ENCODE data around the gene SERPINE2. TPM values are rescaled to one million over a fixed set of nuclear protein-coding genes. Genes with fewer than 3 reads are reported as not detected.

SERPINE2 gene
- total RNA-seq, 1 donor: 658 TPM

GRCh38 chr2:223950448-223951347 is 88.4 kb downstream of the SERPINE2 start:
- DNase-seq (ENCODE audit: insufficient read length, low spot score, missing footprints): no peak
- TF ChIP-seq CTCF (IDR thresholded peaks at IDR 0.05; ENCODE audit: extremely low read depth, low read depth, low read length): no peak
- Histone ChIP-seq H3K4me2 (ENCODE audit: insufficient read depth, low read length) (no peak overlapping the region), H2AFZ (ENCODE audit: low read length) (no peak overlapping the region), H3K36me3 (ENCODE audit: insufficient read depth, low read length) (no peaks in the 10 kb centered on the region), H3K4me3 (ENCODE audit: insufficient read depth, low read length) (no peak overlapping the region), H3K27ac (ENCODE audit: low read depth, low read length) (no peak overlapping the region), H3K9me3 (ENCODE audit: low read depth, low read length) (no peaks in the 10 kb centered on the region), H4K20me1 (ENCODE audit: insufficient read depth, low read length) (no peaks in the 10 kb centered on the region), H3K79me2 (ENCODE audit: insufficient read depth, low read length) (peaks cover 2% of the 10 kb centered on the region), H3K27me3 (ENCODE audit: insufficient read depth, low read length) (no peaks in the 10 kb centered on the region), H3K4me1 (ENCODE audit: insufficient read depth, low read length) (peaks cover 14% of the 10 kb centered on the region)

- peaks cover 10% of the 10 kb centered on the region for H3K4me1 ChIP-seq (ENCODE audit: insufficient read depth, low read length)
- no peak for TF ChIP-seq CTCF (IDR thresholded peaks at IDR 0.05; ENCODE audit: extremely low read depth, low read depth, low read length)
- no peaks in the 10 kb centered on the region for H3K36me3 ChIP-seq (ENCODE audit: insufficient read depth, low read length)
Observed at GRCh38 chr2:223949241-223949840, 89.7 kb downstream of the SERPINE2 start.

GRCh38 chr2:223947711-223948205 is 91.3 kb downstream of the SERPINE2 start:
- no peaks in the 10 kb centered on the region for H3K27me3 ChIP-seq (ENCODE audit: insufficient read depth, low read length)
- no peak for TF ChIP-seq CTCF (IDR thresholded peaks at IDR 0.05; ENCODE audit: extremely low read depth, low read depth, low read length)
- no peak for DNase-seq (ENCODE audit: insufficient read length, low spot score, missing footprints)
- peaks cover 25% of the 10 kb centered on the region for H3K79me2 ChIP-seq (ENCODE audit: insufficient read depth, low read length)
- H3K36me3 ChIP-seq (ENCODE audit: insufficient read depth, low read length): no peaks in the 10 kb centered on the region
- H3K27ac ChIP-seq (ENCODE audit: low read depth, low read length): no peak overlapping the region
- H3K4me1 ChIP-seq (ENCODE audit: insufficient read depth, low read length): peaks cover 11% of the 10 kb centered on the region
- no peaks in the 10 kb centered on the region for H4K20me1 ChIP-seq (ENCODE audit: insufficient read depth, low read length)
- no peak overlapping the region for H3K4me2 ChIP-seq (ENCODE audit: insufficient read depth, low read length)
- H3K4me3 ChIP-seq (ENCODE audit: insufficient read depth, low read length): no peak overlapping the region
- no peaks in the 10 kb centered on the region for H3K9me3 ChIP-seq (ENCODE audit: low read depth, low read length)
- peak overlapping the region; percentile 37 for H2AFZ ChIP-seq (ENCODE audit: low read length)

More at GRCh38 chr2:223949241-223949840, 89.7 kb downstream of the SERPINE2 start:
- Histone ChIP-seq H3K79me2 (ENCODE audit: insufficient read depth, low read length) (peaks cover 14% of the 10 kb centered on the region), H2AFZ (ENCODE audit: low read length) (no peak overlapping the region), H3K4me3 (ENCODE audit: insufficient read depth, low read length) (no peak overlapping the region), H3K27me3 (ENCODE audit: insufficient read depth, low read length) (no peaks in the 10 kb centered on the region), H3K9me3 (ENCODE audit: low read depth, low read length) (no peaks in the 10 kb centered on the region), H3K4me2 (ENCODE audit: insufficient read depth, low read length) (no peak overlapping the region), H4K20me1 (ENCODE audit: insufficient read depth, low read length) (no peaks in the 10 kb centered on the region), H3K27ac (ENCODE audit: low read depth, low read length) (no peak overlapping the region)
- no peak for DNase-seq (ENCODE audit: insufficient read length, low spot score, missing footprints)

GRCh38 chr2:223945755-223946154 is 93.3 kb downstream of the SERPINE2 start:
- Histone ChIP-seq H4K20me1 (ENCODE audit: insufficient read depth, low read length) (peaks cover 9% of the 10 kb centered on the region), H3K9me3 (ENCODE audit: low read depth, low read length) (no peaks in the 10 kb centered on the region), H3K36me3 (ENCODE audit: insufficient read depth, low read length) (no peaks in the 10 kb centered on the region), H3K27me3 (ENCODE audit: insufficient read depth, low read length) (no peaks in the 10 kb centered on the region), H3K79me2 (ENCODE audit: insufficient read depth, low read length) (peaks cover 34% of the 10 kb centered on the region), H3K27ac (ENCODE audit: low read depth, low read length) (no peak overlapping the region), H2AFZ (ENCODE audit: low read length) (peak overlapping the region; percentile 81), H3K4me3 (ENCODE audit: insufficient read depth, low read length) (no peak overlapping the region), H3K4me2 (ENCODE audit: insufficient read depth, low read length) (peak overlapping the region; percentile 82), H3K4me1 (ENCODE audit: insufficient read depth, low read length) (peaks cover 18% of the 10 kb centered on the region)
- no peak for DNase-seq (ENCODE audit: insufficient read length, low spot score, missing footprints)
- no peak for TF ChIP-seq CTCF (IDR thresholded peaks at IDR 0.05; ENCODE audit: extremely low read depth, low read depth, low read length)
